ENCODE results near the gene STOX2.
"Not testable (repeated sequence)": the region's sequence is repeated elsewhere in the genome, so short reads cannot be mapped to it uniquely, and the experiment has no call there.

STOX2 gene

DNA sequence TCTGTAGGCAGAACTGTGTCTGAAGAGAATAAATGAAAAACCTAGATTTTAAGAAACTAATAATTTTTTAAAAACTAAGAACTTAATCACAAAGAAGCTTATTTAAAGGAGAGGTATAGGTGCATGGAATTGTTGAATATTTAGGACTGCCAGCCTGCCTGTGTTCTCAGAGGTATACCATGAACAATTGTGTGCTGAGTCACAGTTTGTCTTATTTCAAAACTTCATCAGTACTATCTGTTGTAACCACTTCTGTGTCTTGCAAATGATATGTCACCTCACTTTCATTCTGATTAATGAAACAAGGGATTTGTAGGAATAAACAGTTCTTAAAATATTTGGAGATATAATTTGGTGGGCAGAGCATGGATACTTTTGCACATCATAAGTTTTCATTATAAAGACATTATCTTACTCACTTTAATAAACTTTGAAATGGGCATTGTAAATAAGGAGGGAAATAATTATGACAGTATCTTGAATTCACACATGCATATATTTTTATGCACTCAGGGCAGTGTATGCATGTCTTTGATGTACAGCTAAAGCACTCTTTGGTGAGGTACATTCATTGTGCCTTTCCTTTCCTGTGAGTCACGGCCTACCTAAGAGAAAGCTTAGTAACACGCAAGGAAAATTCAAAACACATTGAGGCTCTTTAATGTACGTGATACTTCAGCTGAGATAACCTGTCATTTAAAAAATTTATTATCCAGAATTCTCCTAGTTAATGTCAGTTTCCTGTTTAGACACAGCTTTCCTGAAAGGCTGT lies 31.7 kb downstream of the STOX2 start:
- DNase-seq (ENCODE audit: low spot score), result no peak

DNA sequence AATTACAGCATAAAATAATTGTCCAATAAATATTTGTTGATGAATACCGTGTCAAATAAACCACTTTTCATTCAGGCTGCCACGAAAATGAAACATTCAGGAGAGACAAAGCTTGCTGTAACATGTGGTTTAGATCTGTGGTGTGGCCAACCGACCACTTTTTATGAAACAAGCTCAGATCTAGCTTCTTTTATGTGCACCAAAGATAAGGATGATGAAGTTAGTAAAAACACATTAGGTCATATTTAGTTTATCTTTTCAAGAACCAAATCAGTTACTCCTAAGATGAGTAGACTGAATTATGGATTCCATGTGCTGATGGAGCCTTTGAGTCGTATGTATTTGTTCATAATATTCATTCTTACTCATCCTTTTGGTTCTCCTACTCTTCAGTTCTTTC lies 35.8 kb downstream of the STOX2 start:
- DNase-seq (ENCODE audit: low spot score), result no peak

DNA sequence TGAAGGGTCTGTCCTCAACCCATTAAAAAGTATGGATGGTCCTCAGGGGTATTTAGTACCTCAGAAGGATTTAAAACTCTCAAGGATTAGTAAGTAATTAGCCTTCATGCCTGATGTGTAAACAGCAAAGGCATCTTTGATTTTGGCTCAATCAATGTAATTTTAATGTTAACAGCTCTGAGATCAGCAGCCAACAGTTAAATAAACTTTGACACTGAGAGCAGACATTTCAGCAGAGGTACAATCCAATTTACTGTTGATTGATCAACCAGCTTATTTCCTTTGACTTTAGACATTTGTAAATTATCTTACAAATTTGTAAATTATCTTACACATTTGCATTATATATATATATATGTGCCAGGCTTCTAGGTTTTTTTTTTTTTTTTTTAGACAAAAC lies 36.9 kb downstream of the STOX2 start:
- DNase-seq (ENCODE audit: low spot score), result no peak

GRCh38 chr4:183945741-183946140 lies 40.6 kb downstream of the STOX2 start:
- no peak for DNase-seq (ENCODE audit: low spot score)

DNA sequence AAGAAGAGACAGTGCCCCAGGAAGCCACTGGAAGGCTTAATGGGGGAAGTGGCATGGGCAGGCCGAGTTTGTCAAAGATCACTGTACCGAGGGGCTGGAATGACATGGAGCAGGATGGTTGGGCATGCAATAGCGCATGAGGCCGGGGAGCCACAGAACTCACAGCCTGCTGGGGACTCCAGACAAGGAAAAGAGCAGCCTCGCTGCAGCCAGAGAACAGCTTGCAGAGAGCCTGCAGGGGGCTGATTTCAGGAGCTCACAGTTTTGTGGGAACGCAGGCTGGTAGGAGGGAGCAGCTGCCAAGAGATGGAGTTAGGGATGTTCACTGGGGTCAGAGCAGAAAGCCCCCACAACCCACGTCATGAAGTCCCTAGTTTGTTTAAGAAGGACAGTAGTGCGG lies 45.4 kb downstream of the STOX2 start:
- no peak for DNase-seq (ENCODE audit: low spot score)

GRCh38 chr4:183952652-183953051 lies 47.5 kb downstream of the STOX2 start:
- not testable (repeated sequence) for DNase-seq (ENCODE audit: low spot score)

- DNase-seq (ENCODE audit: low spot score), result no peak
Observed at GRCh38 chr4:183959319-183960045, 54.4 kb downstream of the STOX2 start.

GRCh38 chr4:183960046-183960420 lies 54.9 kb downstream of the STOX2 start:
- no peak for DNase-seq (ENCODE audit: low spot score)

- DNase-seq (ENCODE audit: low spot score), result no peak
Observed at GRCh38 chr4:183960962-183961541, 55.9 kb downstream of the STOX2 start.

DNA sequence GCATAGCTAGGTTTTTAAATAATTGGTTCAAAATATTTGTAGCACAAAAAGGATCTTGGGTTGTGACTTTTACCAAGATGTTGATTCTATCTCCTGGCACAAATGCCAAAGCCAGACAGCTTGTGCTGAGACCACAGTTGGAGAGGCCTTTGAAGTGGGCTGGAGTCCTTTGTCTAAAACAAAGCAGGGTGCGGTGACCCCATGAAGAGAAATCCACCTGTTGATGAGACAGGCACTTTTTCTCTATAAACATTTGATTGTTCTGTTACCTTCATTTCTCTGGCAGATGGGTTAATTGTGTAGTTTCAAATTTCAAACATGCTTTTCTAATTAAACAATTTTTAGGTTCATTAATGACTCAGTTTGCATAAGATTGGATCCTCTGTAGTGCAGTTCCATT lies 56.7 kb downstream of the STOX2 start:
- no peak for DNase-seq (ENCODE audit: low spot score)

DNA sequence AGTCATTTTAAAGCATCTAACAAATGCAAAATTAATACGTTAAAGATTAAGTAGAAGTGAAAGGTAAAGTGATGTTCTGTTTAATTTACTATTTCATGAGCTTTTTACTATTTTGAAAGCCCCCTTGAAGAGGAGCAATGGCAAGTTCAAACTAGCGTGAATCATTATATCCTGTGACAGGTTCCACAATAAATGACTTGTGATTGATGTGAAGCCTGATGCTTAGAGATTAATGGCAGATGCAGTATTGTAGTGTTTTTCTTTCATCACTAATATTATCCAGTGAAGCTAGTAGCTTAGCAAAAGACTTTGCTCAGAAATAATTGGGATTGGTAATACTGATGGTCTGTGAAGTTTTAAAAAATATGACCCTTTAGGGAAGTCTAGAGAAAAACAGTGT lies 57.3 kb downstream of the STOX2 start:
- DNase-seq (ENCODE audit: low spot score), result no peak

DNA sequence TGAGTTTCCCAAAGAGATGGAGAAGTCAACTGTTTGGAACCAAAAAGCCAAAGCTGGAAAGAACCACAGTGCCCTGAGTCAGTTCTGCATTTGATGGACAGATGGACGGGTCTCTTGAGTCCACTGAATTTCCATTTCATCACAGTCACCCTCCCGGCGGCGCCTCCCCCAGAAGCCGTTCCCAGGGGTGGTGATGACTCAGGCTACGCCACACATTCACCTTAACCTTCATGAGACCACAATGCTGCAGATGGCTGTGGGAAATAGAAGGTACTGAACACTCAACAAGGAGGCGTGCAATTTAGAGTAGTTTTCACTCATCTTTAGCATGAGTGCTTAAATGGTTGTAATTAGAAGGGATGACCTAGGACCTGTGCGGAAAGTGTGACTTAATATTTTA lies 61.3 kb downstream of the STOX2 start:
- no peak for DNase-seq (ENCODE audit: low spot score)

DNA sequence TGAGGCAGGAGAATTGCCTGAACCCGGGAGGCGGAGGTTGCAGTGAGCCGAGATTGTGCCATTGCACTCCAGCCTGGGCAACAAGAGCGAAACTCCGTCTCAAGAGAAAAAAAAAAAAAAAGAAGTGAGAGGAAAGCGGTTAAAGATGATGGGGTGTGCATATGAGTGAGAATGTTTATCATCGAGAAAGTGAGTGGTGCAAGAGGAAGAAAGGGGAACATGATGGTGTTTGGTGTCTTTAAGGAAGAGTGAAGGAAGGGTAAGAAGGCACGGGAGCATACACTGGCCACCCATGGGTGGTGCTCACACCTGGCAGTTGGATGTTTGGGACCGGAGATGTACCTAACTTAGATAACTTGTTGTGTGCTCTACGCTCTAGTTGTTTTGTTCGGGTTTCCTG lies 62.2 kb downstream of the STOX2 start:
- DNase-seq (ENCODE audit: low spot score), result no peak

DNA sequence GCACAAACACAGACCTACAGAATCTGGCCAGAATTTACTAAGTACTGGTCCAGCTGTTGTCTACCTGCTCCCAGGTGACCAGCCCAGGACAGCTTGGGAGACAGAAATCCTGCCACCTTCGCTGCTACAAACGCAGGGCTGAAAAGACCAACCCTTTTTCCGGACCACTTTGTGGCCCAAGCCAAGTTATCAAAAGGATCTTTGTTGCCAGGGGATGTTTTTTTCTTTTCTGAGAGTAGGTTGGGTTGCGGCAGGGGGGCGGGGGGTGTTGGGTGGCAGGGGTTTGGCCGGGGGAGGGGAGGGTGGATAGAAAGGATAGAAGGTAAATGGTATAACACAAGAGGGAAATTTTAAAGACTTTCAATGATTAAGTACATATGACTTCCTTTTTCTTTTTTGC lies 63.4 kb downstream of the STOX2 start:
- DNase-seq (ENCODE audit: low spot score), result no peak

GRCh38 chr4:183968931-183969330 lies 63.8 kb downstream of the STOX2 start:
- DNase-seq (ENCODE audit: low spot score), result no peak

DNA sequence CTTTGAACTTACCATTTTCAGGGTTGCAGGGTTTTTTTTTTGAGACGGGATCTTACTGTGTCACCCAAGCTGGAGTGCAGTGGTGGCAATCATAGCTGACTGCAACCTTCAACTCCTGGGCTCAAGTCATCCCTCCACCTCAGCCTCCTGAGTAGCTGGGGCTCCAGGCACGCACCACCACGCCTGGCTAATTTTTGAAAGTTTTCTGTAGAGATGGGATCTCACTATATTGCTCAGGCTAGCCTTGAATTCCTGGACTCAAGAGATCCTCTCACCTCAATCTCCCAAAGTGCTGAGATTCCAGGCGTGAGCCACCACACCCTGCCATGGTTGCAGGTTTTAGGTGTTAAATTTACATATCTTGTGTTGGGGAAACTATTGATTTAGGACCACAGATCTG lies 64.5 kb downstream of the STOX2 start:
- no peak for DNase-seq (ENCODE audit: low spot score)

DNA sequence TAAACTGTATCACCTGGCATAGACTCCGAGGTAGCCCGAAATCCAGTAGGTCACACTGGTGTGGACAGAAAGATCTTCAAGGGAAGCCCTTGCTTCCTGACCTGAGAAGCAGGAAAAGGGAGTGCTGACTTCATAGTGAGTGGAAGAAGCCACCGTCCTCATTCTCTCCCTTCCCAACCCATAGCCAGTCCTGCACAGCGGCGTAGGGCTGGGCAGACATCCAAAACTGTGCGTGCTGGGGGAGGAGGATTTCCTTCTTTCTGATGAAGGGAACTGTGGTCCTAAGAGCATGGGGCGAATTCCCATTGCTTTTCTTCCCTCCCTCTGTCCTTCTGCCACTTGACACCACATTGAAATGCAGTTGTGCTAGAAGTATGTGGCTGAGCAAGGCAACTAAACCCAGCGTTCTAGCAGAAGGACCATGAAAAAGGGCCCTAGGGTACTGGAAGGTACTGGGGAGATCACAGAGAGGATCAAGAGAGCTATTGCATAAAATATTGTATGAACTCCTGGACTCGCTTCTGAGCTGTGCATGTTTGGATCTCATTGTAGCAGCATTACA lies 66.9 kb downstream of the STOX2 start:
- DNase-seq (ENCODE audit: low spot score), result no peak

DNA sequence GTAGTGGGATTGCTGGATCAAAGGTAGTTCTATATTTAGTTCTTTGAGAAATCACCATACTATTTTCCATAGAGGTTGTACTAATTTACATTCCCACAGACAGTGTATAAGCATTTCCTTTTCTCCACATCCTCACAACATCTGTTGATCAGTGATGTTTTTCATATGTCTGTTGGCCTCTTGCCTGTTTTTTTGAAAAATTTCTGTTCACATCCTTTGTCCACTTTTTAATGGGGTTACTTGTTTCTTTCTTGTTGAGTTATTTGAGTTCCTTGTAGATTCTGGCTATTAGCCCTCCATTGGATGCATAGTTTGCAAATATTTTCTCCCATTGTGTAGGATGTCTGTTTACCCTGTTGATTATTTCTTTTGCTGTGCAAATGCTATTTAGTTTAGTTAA lies 72.6 kb downstream of the STOX2 start:
- no peak for DNase-seq (ENCODE audit: low spot score)

DNA sequence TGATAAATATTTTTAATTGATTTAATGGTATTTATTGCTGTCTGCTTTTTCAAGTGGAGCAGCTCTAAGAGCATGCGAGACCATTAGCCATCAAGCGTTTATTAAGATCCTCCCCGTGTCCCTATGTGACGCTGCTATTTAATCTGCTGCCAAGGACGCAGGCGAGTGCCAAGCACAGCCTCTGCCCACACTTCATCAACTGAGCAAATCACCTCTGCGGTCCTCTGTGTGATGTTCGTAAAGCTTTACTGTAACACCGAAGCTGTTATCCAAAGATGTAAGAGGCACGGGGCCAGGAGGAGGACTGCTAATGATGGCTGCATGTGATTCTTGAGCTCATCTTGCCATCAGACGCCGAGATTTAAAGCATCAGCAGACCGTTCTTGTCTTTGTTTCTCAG lies 79.5 kb downstream of the STOX2 start:
- DNase-seq (ENCODE audit: low spot score), result no peak

DNA sequence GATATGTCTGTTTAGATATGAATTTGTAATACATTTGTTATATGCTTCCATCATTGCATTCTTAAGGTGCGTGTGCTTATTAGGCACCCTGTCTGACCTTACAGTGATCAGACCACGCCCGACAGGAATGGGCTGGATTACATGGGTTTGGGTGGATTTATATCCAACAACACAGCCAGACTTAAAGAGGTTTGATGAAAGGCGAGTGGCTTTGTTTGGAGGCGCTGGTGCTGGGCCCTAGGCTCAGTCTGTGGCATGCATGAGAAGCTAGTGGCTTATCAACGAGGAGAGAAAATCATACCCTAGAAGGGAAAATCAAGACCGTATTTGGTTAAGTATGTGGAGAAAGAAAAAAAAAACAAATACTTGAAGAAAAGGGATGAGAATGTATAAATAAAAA lies 80.7 kb downstream of the STOX2 start:
- DNase-seq (ENCODE audit: low spot score), result no peak

GRCh38 chr4:183986291-183986970 lies 81.3 kb downstream of the STOX2 start:
- DNase-seq (ENCODE audit: low spot score), result no peak

Measured in hepatic stellate cell (primary cell).